H4 (cell line): ENCODE data around the gene RAB17. TPM values are rescaled to one million over a fixed set of nuclear protein-coding genes. Genes with fewer than 3 reads are reported as not detected.
"Not testable (repeated sequence)": the region's sequence is repeated elsewhere in the genome, so short reads cannot be mapped to it uniquely, and the experiment has no call there.

Source experiments
- DNase-seq: peaks from one replicate; pipeline ENCODE4 v3.0.0-alpha.2; 2015; ENCODE audit warnings: low spot score
- total RNA-seq: library from RNA; depleted of rRNA; stranded (reverse); fragments of >200 nt; shearing (Covaris generic); gene quantifications from 2 replicates; pipeline ENCODE4 v1.2.3, GENCODE V29; 2014

Gene RAB17
- total RNA-seq, 1 experiment from 2014 or later, result not detected

GRCh38 chr2:237624565-237624964 lies 34.0 kb upstream of the RAB17 start:
- no peak for DNase-seq

- DNase-seq, result no peak
Measured at GRCh38 chr2:237623428-237624403, 33.2 kb upstream of the RAB17 start.

- DNase-seq, result no peak
Measured at GRCh38 chr2:237618449-237618848, 27.9 kb upstream of the RAB17 start.

GRCh38 chr2:237617587-237617982 lies 27.1 kb upstream of the RAB17 start:
- no peak for DNase-seq

GRCh38 chr2:237616734-237617586 lies 26.4 kb upstream of the RAB17 start:
- no peak for DNase-seq

- no peak for DNase-seq
Measured at GRCh38 chr2:237616373-237616733, 25.8 kb upstream of the RAB17 start.

GRCh38 chr2:237615631-237616249 lies 25.2 kb upstream of the RAB17 start:
- DNase-seq, result no peak

GRCh38 chr2:237614151-237614720 lies 23.7 kb upstream of the RAB17 start:
- no peak for DNase-seq

- no peak for DNase-seq
Measured at GRCh38 chr2:237613679-237614078, 23.1 kb upstream of the RAB17 start.

GRCh38 chr2:237612527-237613357 lies 22.2 kb upstream of the RAB17 start:
- no peak for DNase-seq

GRCh38 chr2:237606522-237606921 lies 16.0 kb upstream of the RAB17 start:
- not testable (repeated sequence) for DNase-seq

- DNase-seq, result no peak
Measured at GRCh38 chr2:237604960-237605359, 14.4 kb upstream of the RAB17 start.

GRCh38 chr2:237604391-237604790 lies 13.9 kb upstream of the RAB17 start:
- DNase-seq, result no peak

GRCh38 chr2:237603718-237604362 lies 13.3 kb upstream of the RAB17 start:
- DNase-seq, result no peak

- DNase-seq, result no peak
Measured at GRCh38 chr2:237603049-237603717, 12.6 kb upstream of the RAB17 start.

- no peak for DNase-seq
Measured at GRCh38 chr2:237602409-237602808, 11.9 kb upstream of the RAB17 start.

GRCh38 chr2:237601453-237602116 lies 11.1 kb upstream of the RAB17 start:
- DNase-seq, result no peak

- DNase-seq, result no peak
Measured at GRCh38 chr2:237600205-237600846, 9.8 kb upstream of the RAB17 start.
